HepG2 (cell line): ENCODE measurements around the gene ZNF445. TPM values are rescaled to one million over a fixed set of nuclear protein-coding genes. Genes with fewer than 3 reads are reported as not detected.

ENCODE experiments used
- DBP ChIP-seq: sonication (generic); formaldehyde crosslinking; IDR thresholded peaks from 2 replicates; pipeline ENCODE4 v1.4.0; 2020; ENCODE audit warnings: missing genetic modification reagents; ENCODE audit errors: not compliant biosample characterization
- ELF3 ChIP-seq: IDR thresholded peaks from 2 replicates; pipeline ENCODE4 v1.6.1; 2016; ENCODE audit warnings: missing genetic modification reagents, missing compliant biosample characterization
- FUBP1 ChIP-seq: sonication (generic); formaldehyde crosslinking; IDR thresholded peaks from 2 replicates; pipeline ENCODE4 v1.5.1; 2020; ENCODE audit warnings: missing genetic modification reagents, mild to moderate bottlenecking, borderline replicate concordance
- HOMEZ ChIP-seq: IDR thresholded peaks from 2 replicates; pipeline ENCODE4 v1.6.1; 2016; ENCODE audit warnings: low read depth
- HOXA3 ChIP-seq: sonication (generic); formaldehyde crosslinking; IDR thresholded peaks from 2 replicates; pipeline ENCODE4 v1.5.0; 2020; ENCODE audit warnings: missing genetic modification reagents
- NR2C2 ChIP-seq: sonication (generic); formaldehyde crosslinking; IDR thresholded peaks from 2 replicates; pipeline ENCODE4 v1.4.0; 2020; ENCODE audit warnings: missing genetic modification reagents, mild to moderate bottlenecking, moderate library complexity, borderline replicate concordance
- NR2F6 ChIP-seq, 2 experiments: IDR thresholded peaks; 2 replicates each; pipeline ENCODE4 v1.6.1; 2016; ENCODE audit warnings: antibody characterized with exemption in 1 of 2, mild to moderate bottlenecking in 1 of 2
- PAXIP1 ChIP-seq: sonication (generic); formaldehyde crosslinking; conservative IDR thresholded peaks from 2 replicates; pipeline ENCODE4 v1.4.0; 2020; ENCODE audit warnings: mild to moderate bottlenecking, missing genetic modification reagents, moderate library complexity
- PHF20 ChIP-seq: sonication (generic); formaldehyde crosslinking; IDR thresholded peaks from 2 replicates; pipeline ENCODE4 v1.5.0; 2020; ENCODE audit warnings: mild to moderate bottlenecking, missing genetic modification reagents
- RBFOX2 ChIP-seq: fragments of 200-400 bp; formaldehyde crosslinking; IDR thresholded peaks from 2 replicates; pipeline ENCODE4 v1.6.1; 2017; ENCODE audit warnings: low read depth, mild to moderate bottlenecking, low read length
- SMARCC2 ChIP-seq: fragments of 450-650 bp; IDR thresholded peaks from 2 replicates; pipeline ENCODE4 v1.6.1; 2017; ENCODE audit warnings: antibody characterized with exemption, mild to moderate bottlenecking
- SNAPC2 ChIP-seq: sonication (generic); formaldehyde crosslinking; IDR thresholded peaks from 2 replicates; pipeline ENCODE4 v1.8.1; 2022; ENCODE audit warnings: mild to moderate bottlenecking, missing genetic modification reagents
- SRY ChIP-seq: sonication (generic); formaldehyde crosslinking; IDR thresholded peaks from 2 replicates; pipeline ENCODE4 v1.8.0; 2022; ENCODE audit warnings: mild to moderate bottlenecking, missing genetic modification reagents
- TCF7 ChIP-seq: sonication (generic); IDR thresholded peaks from 2 replicates; pipeline ENCODE4 v1.6.1; 2016; ENCODE audit warnings: antibody characterized with exemption, low read depth
- YEATS2 ChIP-seq: sonication (generic); formaldehyde crosslinking; IDR thresholded peaks from 2 replicates; pipeline ENCODE4 v1.4.0; 2020; ENCODE audit warnings: missing genetic modification reagents, borderline replicate concordance
- ZNF20 ChIP-seq: sonication (generic); formaldehyde crosslinking; IDR thresholded peaks from 2 replicates; pipeline ENCODE4 v1.4.0; 2020; ENCODE audit warnings: mild to moderate bottlenecking, moderate library complexity, missing genetic modification reagents
- ZNF562 ChIP-seq: sonication (generic); formaldehyde crosslinking; IDR thresholded peaks from 2 replicates; pipeline ENCODE4 v1.8.0; 2022; ENCODE audit warnings: missing genetic modification reagents, borderline replicate concordance
- ZNF605 ChIP-seq: sonication (generic); formaldehyde crosslinking; IDR thresholded peaks from 2 replicates; pipeline ENCODE4 v1.8.0; 2022; ENCODE audit warnings: mild to moderate bottlenecking, missing genetic modification reagents
- ZNF614 ChIP-seq: IDR thresholded peaks from 2 replicates; pipeline ENCODE4 v1.6.1; 2018; ENCODE audit warnings: missing biosample characterization, missing genetic modification reagents, inconsistent platforms, borderline replicate concordance
- ZNF770 ChIP-seq: sonication (generic); formaldehyde crosslinking; IDR thresholded peaks from 2 replicates; pipeline ENCODE4 v1.5.0; 2020; ENCODE audit warnings: mild to moderate bottlenecking, missing genetic modification reagents
- polyA plus RNA-seq, 8 experiments: library from polyadenylated mRNA; depleted of rRNA in 3 of 8; stranded (reverse) in 7 of 8; unstranded in 1 of 8; fragments of >200 nt; fragmentation: Illumina TruSeq in 4 of 8; extraction: Trizol in 4 of 8; gene quantifications; 2 replicates each; pipeline versions ENCODE4 v1.2.1 to v1.2.3, GENCODE V29; 2011 to 2016; ENCODE audit warnings: low read depth in 4 of 8, missing spikeins in 1 of 8, mixed read lengths in 1 of 8; ENCODE audit not compliant: insufficient read depth in 1 of 8
- total RNA-seq, 5 experiments: library from RNA; depleted of rRNA; stranded (reverse); fragments of >200 nt; fragmentation: Illumina TruSeq; extraction: Trizol; gene quantifications; 2 replicates each; pipeline ENCODE4 v1.2.3, GENCODE V29; 2016; ENCODE audit warnings: low read depth in 1 of 5

Gene ZNF445
- total and polyA plus RNA-seq, 2 of the 13 experiments (the other 11 are each of a cell fraction or from before 2014, with no cell fraction given): 4.4 to 10.3 TPM

- TF ChIP-seq FUBP1 (CRISPR knock-in tag) (no peak), PAXIP1 (peak; percentile 81), HOXA3 (peak; percentile 24; the same call in 1 of the 2 replicates), PHF20 (CRISPR knock-in tag) (0 out of 2 replicates have a peak, but pooled peaks have one; percentile 51), DBP (no peak), TCF7 (peak; percentile 56), ZNF605 (CRISPR knock-in tag) (0 out of 2 replicates have a peak, but pooled peaks have one; percentile 14), NR2C2 (CRISPR knock-in tag) (no peak), SRY (CRISPR knock-in tag) (0 out of 2 replicates have a peak, but pooled peaks have one; percentile 5), RBFOX2 (0 out of 2 replicates have a peak, but pooled peaks have one; percentile 25), ELF3 (CRISPR knock-in tag) (peak; percentile 72), ZNF562 (CRISPR knock-in tag) (no peak), SNAPC2 (CRISPR knock-in tag) (peak; percentile 74; the same call in 1 of the 2 replicates), NR2F6 (IDR thresholded peaks at IDR 0.05) (peak; percentile 44; the same call in 1 of the 2 replicates), NR2F6 (CRISPR knock-in tag; IDR thresholded peaks at IDR 0.05) (peak; percentile 23; the same call in 1 of the 2 replicates), ZNF770 (CRISPR knock-in tag) (no peak), HOMEZ (CRISPR knock-in tag) (no peak), ZNF20 (CRISPR knock-in tag) (no peak), SMARCC2 (no peak), ZNF614 (no peak; the same call in 1 of the 2 replicates), YEATS2 (CRISPR knock-in tag) (no peak; the same call in 1 of the 2 replicates)
Observed at GRCh38 chr3:44478606-44479094, 1.2 kb upstream of the ZNF445 start (continued).
